ENCODE measurements around the gene GABRB3.

The GABRB3 gene

DNA sequence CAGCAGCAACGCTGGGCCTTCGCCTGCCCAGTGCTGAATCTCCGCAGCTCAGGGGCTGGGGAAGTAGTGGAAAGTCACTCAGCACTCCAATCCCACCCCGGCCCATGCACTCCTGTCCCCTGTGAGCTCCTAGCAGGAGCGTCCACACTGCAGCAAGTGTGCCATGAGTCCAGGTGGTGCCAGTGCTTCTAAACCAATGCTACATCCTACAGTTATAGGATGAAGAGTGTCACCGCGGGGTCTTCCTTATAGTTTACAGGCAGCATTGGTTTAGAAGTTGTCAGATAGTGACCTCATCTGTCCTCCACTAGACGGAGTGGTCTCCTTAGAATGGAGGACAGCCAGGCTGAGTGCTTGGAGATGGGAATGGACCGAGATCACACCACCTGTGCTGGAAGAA lies 221.4 kb downstream of the GABRB3 start:
- no peaks in the 10 kb centered on the region for H3K36me3 Mint-ChIP-seq (ENCODE audit: insufficient read depth)
- no peak overlapping the region for H3K27ac Mint-ChIP-seq (ENCODE audit: low read depth)
- no peaks in the 10 kb centered on the region for H3K27me3 Mint-ChIP-seq
- DNase-seq (ENCODE audit: low spot score in 2 of 2) (no peak), ATAC-seq (replicated peaks; ENCODE audit: extremely low read depth, poor library complexity, severe bottlenecking) (no peak)
- no peaks in the 10 kb centered on the region for H3K4me1 Mint-ChIP-seq
- H3K9me3 Mint-ChIP-seq = peaks cover 29% of the 10 kb centered on the region
- H3K4me3 Mint-ChIP-seq = no peak overlapping the region

DNA sequence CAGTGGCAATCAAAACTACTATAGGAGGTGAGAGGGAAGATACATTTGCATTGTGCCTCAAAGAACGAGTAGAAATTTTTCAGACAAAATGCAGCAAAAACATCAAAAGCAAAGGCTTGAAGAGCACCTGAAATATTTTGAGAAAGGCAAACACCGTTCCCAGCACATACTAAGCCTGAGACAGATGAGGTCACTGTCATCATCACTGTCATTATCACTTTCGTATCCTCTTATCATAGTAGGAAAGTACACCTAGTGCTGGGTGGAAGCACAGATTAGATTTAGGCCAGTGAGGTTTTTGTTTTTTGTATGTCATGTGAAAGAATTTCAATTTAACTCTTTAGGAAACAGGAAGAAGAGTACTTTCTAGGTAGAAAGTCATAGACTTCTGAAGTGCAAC lies 222.0 kb downstream of the GABRB3 start:
- DNase-seq (ENCODE audit: low spot score in 2 of 2) = no peak
- Mint-ChIP-seq H3K27ac (ENCODE audit: low read depth) (no peak overlapping the region), H3K9me3 (peaks cover 26% of the 10 kb centered on the region), H3K4me3 (no peak overlapping the region), H3K36me3 (ENCODE audit: insufficient read depth) (no peaks in the 10 kb centered on the region), H3K4me1 (no peaks in the 10 kb centered on the region), H3K27me3 (no peaks in the 10 kb centered on the region)
- ATAC-seq (replicated peaks; ENCODE audit: extremely low read depth, poor library complexity, severe bottlenecking) = no peak

DNA sequence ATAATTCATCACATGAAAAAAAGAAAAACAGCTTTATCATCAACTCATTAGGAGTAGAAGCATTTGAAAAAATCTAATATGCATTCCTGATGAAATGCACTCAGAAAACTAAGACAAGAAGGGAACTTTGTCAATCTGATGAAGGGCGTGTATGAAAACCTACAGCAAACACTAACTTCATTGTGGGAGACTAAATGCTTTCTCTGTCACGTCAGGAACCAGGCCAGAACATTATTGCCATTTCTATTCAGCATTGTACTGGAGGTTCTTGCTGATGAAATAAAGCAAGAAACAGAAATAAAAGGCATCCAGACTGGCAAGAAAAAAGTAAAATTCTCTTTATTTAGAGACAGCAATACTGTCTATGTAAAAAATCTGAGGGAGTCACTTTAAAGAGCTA lies 235.2 kb downstream of the GABRB3 start:
- ATAC-seq (replicated peaks; ENCODE audit: extremely low read depth, poor library complexity, severe bottlenecking) (no peak), DNase-seq (ENCODE audit: low spot score in 2 of 2) (no peak)
- H3K9me3 Mint-ChIP-seq = peaks cover 15% of the 10 kb centered on the region
- no peak overlapping the region for H3K4me3 Mint-ChIP-seq
- H3K36me3 Mint-ChIP-seq (ENCODE audit: insufficient read depth) = peaks cover 4% of the 10 kb centered on the region
- no peaks in the 10 kb centered on the region for H3K4me1 Mint-ChIP-seq
- H3K27me3 Mint-ChIP-seq = no peaks in the 10 kb centered on the region
- no peak overlapping the region for H3K27ac Mint-ChIP-seq (ENCODE audit: low read depth)

DNA sequence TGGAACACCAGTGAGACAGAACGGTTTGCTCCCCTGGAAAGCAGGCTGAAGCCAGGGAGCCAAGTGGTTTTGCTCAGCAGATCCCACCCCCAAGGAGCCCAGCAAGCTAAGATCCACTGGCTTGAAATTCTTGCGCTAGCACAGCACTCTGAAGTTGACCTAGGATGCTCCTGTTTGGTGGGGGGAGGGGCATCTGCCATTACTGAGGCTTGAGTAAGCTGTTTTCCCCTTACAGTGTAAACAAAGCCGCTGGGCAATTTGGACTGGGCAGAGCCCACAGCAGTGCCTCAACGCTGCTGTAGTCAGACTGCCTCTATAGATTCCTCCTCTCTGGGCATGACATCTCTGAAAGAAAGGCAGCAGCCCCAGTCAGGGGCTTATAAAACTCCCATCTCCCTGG lies 241.4 kb downstream of the GABRB3 start:
- Mint-ChIP-seq H3K36me3 (ENCODE audit: insufficient read depth) (peaks cover 4% of the 10 kb centered on the region), H3K27me3 (no peaks in the 10 kb centered on the region), H3K9me3 (peaks cover 24% of the 10 kb centered on the region)

DNA sequence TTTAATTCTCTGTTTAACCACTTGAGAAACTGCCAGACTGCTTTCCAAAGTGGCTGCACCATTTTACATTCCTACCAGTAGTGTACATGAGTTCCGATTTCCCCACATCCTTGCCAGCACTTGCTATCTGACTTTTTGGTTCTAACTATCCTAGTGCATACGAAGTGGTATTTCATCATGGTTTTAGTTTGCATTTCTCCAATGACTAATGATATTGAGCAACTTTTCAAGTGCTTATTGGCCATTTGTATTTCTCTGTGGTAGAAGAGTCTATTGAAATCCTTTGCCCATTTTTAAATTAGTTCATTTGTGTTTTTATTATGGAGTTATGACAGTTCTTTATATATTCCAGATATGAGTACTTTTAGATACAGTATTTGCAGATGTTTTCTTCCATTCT lies 247.8 kb downstream of the GABRB3 start:
- Mint-ChIP-seq H3K4me3 (no peak overlapping the region), H3K27me3 (no peaks in the 10 kb centered on the region), H3K27ac (ENCODE audit: low read depth) (no peak overlapping the region), H3K4me1 (no peaks in the 10 kb centered on the region), H3K9me3 (peaks cover 7% of the 10 kb centered on the region), H3K36me3 (ENCODE audit: insufficient read depth) (no peaks in the 10 kb centered on the region)
- no peak for DNase-seq (ENCODE audit: low spot score in 2 of 2)
- ATAC-seq (replicated peaks; ENCODE audit: extremely low read depth, poor library complexity, severe bottlenecking) = no peak

More for the DNA sequence above, 241.4 kb downstream of the GABRB3 start:
- no peaks in the 10 kb centered on the region for H3K4me1 Mint-ChIP-seq
- ATAC-seq (replicated peaks; ENCODE audit: extremely low read depth, poor library complexity, severe bottlenecking) (no peak), DNase-seq (ENCODE audit: low spot score in 2 of 2) (no peak)
- H3K27ac Mint-ChIP-seq (ENCODE audit: low read depth) = no peak overlapping the region
- H3K4me3 Mint-ChIP-seq = no peak overlapping the region

DNA sequence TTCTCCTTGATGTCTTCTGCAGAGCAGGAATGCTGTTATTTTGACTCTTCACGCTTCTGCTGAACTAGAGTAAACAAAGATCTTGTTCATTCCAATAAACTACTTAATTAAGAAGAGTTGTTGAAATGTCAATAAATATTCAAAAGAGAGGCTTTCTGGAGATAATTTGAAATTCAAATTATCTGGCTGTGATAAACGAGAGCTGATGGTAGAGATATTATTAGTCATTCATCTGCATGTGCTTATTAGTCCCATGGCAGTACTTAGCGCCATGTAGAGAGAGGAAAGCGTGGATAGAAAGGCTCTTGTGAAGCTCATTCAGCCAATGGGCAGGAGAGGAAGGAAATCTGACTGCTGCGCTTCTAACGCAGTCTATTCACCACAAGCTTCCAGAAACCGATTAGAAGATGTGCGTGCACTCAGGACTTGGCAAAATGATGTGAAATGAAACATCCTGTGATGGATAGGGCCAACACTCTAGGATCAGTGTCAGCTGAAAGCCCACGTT lies 251.1 kb downstream of the GABRB3 start:
- Mint-ChIP-seq H3K4me1 (no peaks in the 10 kb centered on the region), H3K4me3 (no peak overlapping the region), H3K9me3 (peaks cover 5% of the 10 kb centered on the region), H3K27ac (ENCODE audit: low read depth) (no peak overlapping the region), H3K36me3 (ENCODE audit: insufficient read depth) (no peaks in the 10 kb centered on the region), H3K27me3 (no peaks in the 10 kb centered on the region)
- DNase-seq (ENCODE audit: low spot score in 2 of 2) (no peak), ATAC-seq (replicated peaks; ENCODE audit: extremely low read depth, poor library complexity, severe bottlenecking) (no peak)

DNA sequence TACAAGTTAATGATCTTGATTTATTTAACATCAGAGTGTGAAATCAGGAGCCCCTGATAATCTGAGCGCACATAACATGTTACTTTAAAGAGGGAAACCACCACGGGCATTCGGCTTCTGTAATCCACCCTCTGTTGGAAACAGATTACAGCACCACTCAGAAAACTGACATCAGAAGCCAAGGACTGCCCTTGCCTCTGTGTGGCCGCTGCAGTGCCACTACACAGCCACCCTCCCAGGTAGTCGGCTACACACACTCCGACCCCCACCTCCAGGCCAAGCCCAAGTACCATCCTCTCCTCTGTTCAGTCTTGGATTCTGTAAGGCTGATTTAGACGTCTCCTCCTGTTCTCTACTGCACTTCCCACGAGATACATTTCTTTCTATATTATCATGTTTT lies 251.7 kb downstream of the GABRB3 start:
- Mint-ChIP-seq H3K4me1 (no peaks in the 10 kb centered on the region), H3K27ac (ENCODE audit: low read depth) (no peak overlapping the region), H3K9me3 (peaks cover 5% of the 10 kb centered on the region), H3K4me3 (no peak overlapping the region), H3K27me3 (no peaks in the 10 kb centered on the region), H3K36me3 (ENCODE audit: insufficient read depth) (no peaks in the 10 kb centered on the region)
- no peak for DNase-seq (ENCODE audit: low spot score in 2 of 2)
- ATAC-seq (replicated peaks; ENCODE audit: extremely low read depth, poor library complexity, severe bottlenecking) = no peak

DNA sequence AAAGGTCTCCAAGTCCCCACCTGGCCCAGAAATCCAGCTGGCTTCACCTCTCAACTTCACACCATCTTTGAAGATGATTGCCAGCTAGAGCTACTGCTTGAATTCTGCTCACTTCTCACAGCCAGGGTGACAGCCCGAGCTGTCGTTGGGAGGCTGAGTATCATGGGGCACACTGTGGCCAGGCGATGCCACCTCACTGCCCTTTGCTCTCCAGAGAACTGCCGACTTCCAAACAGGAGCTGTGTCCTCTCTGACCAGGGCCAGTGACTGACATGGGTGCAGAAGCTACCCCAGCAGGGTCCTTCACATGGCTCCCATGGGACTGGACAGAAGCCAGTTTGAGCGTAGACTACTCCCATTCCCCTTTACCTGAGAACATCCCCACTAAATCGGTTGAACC lies 254.0 kb downstream of the GABRB3 start:
- DNase-seq (ENCODE audit: low spot score in 2 of 2) = no peak
- Mint-ChIP-seq H3K27me3 (no peaks in the 10 kb centered on the region), H3K4me1 (no peaks in the 10 kb centered on the region), H3K4me3 (no peak overlapping the region), H3K27ac (ENCODE audit: low read depth) (no peak overlapping the region), H3K9me3 (no peaks in the 10 kb centered on the region), H3K36me3 (ENCODE audit: insufficient read depth) (peaks cover 2% of the 10 kb centered on the region)
- ATAC-seq (replicated peaks; ENCODE audit: extremely low read depth, poor library complexity, severe bottlenecking) = no peak

DNA sequence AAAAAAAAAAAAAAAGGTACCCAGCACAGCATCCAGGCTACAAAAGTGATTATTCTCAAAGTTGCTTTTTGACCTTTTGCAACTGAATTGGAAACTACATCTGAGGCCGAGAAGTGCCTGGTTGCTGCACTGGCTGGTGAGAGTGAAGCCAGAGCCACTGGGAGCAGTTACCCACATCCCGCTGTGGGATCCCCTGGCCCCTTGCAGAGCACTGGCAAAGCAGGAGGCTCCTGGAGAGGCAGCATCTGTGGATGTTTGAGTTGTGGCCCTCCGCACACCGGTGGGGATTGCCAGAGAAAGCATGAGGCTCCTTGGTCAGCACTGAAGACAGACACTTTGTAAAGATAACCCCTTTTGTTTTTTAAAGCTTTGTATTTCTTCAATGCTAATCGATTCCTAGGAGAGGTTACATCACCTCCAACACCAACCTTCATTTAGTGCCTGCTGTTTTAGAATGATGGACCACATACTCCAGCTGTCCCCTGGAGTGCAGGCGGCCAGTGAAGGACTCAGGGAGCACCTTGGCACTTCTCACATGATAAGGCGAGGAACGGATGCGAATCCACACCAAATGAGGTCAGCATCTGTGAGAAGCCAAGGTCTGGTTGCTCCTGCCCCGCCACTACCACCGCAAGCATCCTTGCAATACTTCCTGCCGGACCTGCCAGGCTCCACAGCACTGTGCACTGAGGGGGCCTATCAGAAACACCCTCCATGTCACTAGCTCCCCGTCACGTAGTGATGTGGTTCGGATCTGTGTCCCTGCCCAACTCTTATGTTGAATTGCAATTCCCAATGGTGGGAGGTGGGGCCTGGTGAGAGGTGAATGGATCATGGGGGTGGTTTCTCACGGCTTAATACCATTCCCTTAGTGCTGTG lies 256.5 kb downstream of the GABRB3 start:
- Mint-ChIP-seq H3K4me3 (no peak overlapping the region), H3K36me3 (ENCODE audit: insufficient read depth) (peaks cover 2% of the 10 kb centered on the region), H3K27ac (ENCODE audit: low read depth) (no peak overlapping the region), H3K9me3 (peaks cover 11% of the 10 kb centered on the region), H3K27me3 (no peaks in the 10 kb centered on the region), H3K4me1 (no peaks in the 10 kb centered on the region)
- DNase-seq (ENCODE audit: low spot score in 2 of 2) (no peak), ATAC-seq (replicated peaks; ENCODE audit: extremely low read depth, poor library complexity, severe bottlenecking) (no peak)

DNA sequence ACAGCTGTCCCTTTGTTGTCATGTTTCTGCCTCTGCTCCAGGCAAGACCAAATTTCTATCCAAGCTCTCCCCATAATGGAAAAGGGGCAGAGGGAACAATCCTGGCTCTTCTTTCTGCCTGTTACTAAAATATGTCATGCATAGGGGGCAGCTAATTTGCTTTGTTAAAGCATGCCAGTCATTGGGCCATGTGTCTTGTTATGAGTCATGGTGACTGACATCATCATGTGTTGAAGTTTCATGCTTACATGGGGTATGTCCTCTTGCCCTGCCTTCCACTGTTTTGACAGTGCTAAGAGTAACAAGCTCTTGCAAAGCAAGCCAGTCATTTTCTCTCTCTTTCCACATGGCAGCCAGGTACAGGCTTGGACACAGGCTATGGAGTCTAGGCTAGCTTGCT lies 268.9 kb downstream of the GABRB3 start:
- Mint-ChIP-seq H3K4me3 (no peak overlapping the region), H3K36me3 (ENCODE audit: insufficient read depth) (no peaks in the 10 kb centered on the region), H3K9me3 (peaks cover 27% of the 10 kb centered on the region), H3K4me1 (no peaks in the 10 kb centered on the region), H3K27me3 (no peaks in the 10 kb centered on the region), H3K27ac (ENCODE audit: low read depth) (no peak overlapping the region)
- ATAC-seq (replicated peaks; ENCODE audit: extremely low read depth, poor library complexity, severe bottlenecking) = no peak
- no peak for DNase-seq (ENCODE audit: low spot score in 2 of 2)

All from central memory CD8-positive, alpha-beta T cell (primary cell).